Chondrocyte (in vitro differentiated cells): ENCODE results near the gene PSMB8. TPM values are rescaled to one million over a fixed set of nuclear protein-coding genes. Genes with fewer than 3 reads are reported as not detected.

Source experiments
- DNase-seq: peaks from one replicate; pipeline ENCODE4 v3.0.0; 2021; ENCODE audit warnings: mixed read lengths, low spot score
- H3K27ac Mint-ChIP-seq: one replicate; pipeline ENCODE4 v1.8.0; 2021; ENCODE audit warnings: mild to moderate bottlenecking, moderate library complexity, mixed read lengths; ENCODE audit not compliant: unreplicated experiment
- H3K27me3 Mint-ChIP-seq: 2 replicates; pipeline ENCODE4 v1.8.0; 2021; ENCODE audit warnings: low read depth, mixed read lengths
- H3K36me3 Mint-ChIP-seq: 2 replicates; pipeline ENCODE4 v1.8.0; 2021; ENCODE audit warnings: low read depth, mixed read lengths
- H3K4me1 Mint-ChIP-seq: 2 replicates; pipeline ENCODE4 v1.8.0; 2021; ENCODE audit warnings: low read depth, mild to moderate bottlenecking, mixed read lengths
- H3K4me3 Mint-ChIP-seq: one replicate; pipeline ENCODE4 v1.8.0; 2021; ENCODE audit warnings: mild to moderate bottlenecking, moderate library complexity, mixed read lengths; ENCODE audit not compliant: unreplicated experiment
- H3K9me3 Mint-ChIP-seq: 2 replicates; pipeline ENCODE4 v1.8.0; 2021; ENCODE audit warnings: low read depth, mixed read lengths
- CTCF ChIP-seq: fragments of 200-600 bp; sonication (generic); IDR thresholded peaks from 2 replicates; pipeline ENCODE4 v1.5.0; 2021; ENCODE audit warnings: antibody characterized with exemption, mild to moderate bottlenecking, moderate library complexity
- total RNA-seq: library from RNA; stranded (reverse); gene quantifications from 3 replicates; pipeline ENCODE4 v1.2.1, GENCODE V29; 2021

PSMB8 gene
- total RNA-seq, 1 donor from 2014 or later: 14.6 TPM

- no peaks in the 10 kb centered on the region for H3K9me3 Mint-ChIP-seq
- peaks cover 7% of the 10 kb centered on the region for H3K36me3 Mint-ChIP-seq
- H3K27me3 Mint-ChIP-seq: no peaks in the 10 kb centered on the region
- no peak for DNase-seq
- no peak overlapping the region for H3K27ac Mint-ChIP-seq
- H3K4me3 Mint-ChIP-seq: no peak overlapping the region
- peaks cover 8% of the 10 kb centered on the region for H3K4me1 Mint-ChIP-seq
- TF ChIP-seq CTCF: no peak
These were observed 8.5 kb downstream of the PSMB8 start for GRCh38 chr6:32835167-32835893.

- no peak for DNase-seq
- TF ChIP-seq CTCF: no peak
- Mint-ChIP-seq H3K27me3 (no peaks in the 10 kb centered on the region), H3K4me3 (no peak overlapping the region), H3K36me3 (peaks cover 12% of the 10 kb centered on the region), H3K9me3 (no peaks in the 10 kb centered on the region), H3K27ac (no peak overlapping the region), H3K4me1 (peaks cover 8% of the 10 kb centered on the region)
These were observed 10.2 kb downstream of the PSMB8 start for GRCh38 chr6:32833664-32834063.

DNA sequence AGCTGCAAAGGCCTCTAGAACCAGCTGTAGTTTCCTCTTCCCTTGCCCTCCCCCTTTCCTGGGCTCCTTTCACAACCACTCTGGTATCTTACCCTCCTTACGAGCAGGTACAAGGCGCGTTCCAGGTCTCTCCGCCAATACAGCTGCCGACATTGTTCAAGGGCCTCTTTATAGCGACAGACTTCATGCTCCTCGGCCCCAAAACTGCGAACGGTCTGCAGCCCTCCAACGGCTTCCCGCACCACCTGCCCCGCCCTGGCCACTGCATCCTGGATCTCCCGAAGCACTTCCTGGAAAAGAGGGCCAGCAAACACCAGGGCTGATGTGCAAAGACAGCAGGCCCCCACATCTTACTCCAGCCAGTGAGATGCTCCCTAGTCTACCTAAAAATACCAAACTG is 11.3 kb downstream of the PSMB8 start:
- peaks cover 13% of the 10 kb centered on the region for H3K36me3 Mint-ChIP-seq
- H3K9me3 Mint-ChIP-seq: no peaks in the 10 kb centered on the region
- H3K27me3 Mint-ChIP-seq: no peaks in the 10 kb centered on the region
- H3K4me1 Mint-ChIP-seq: peaks cover 5% of the 10 kb centered on the region
- TF ChIP-seq CTCF: no peak
- H3K27ac Mint-ChIP-seq: no peak overlapping the region
- H3K4me3 Mint-ChIP-seq: no peak overlapping the region
- no peak for DNase-seq

DNA sequence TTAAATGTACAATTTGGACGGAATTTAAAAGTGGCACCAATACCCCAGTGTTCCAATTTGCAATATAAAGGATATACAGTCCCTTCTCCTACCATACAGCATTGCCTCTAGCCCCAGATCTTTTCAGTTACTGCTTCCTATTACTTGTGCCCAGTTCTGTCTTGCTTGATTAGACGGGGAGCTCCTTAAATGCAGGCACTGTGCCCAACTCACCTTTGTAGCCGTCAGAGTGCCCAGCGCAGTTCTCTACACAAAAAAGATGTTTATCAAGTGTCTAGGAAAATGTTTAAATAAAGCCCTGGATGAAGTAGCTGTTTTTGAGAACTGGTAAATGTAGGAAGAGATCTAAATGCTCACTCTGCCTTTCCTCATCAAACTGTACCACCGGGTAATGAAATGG is 12.9 kb downstream of the PSMB8 start:
- TF ChIP-seq CTCF: no peak
- no peak overlapping the region for H3K4me3 Mint-ChIP-seq
- H3K27ac Mint-ChIP-seq: no peak overlapping the region
- H3K4me1 Mint-ChIP-seq: no peaks in the 10 kb centered on the region
- no peaks in the 10 kb centered on the region for H3K27me3 Mint-ChIP-seq
- H3K36me3 Mint-ChIP-seq: peaks cover 11% of the 10 kb centered on the region
- DNase-seq: no peak
- H3K9me3 Mint-ChIP-seq: no peaks in the 10 kb centered on the region

GRCh38 chr6:32830017-32830416 is 13.8 kb downstream of the PSMB8 start:
- Mint-ChIP-seq H3K36me3 (peaks cover 7% of the 10 kb centered on the region), H3K4me1 (no peaks in the 10 kb centered on the region)
- DNase-seq: no peak

More at GRCh38 chr6:32830017-32830416, 13.8 kb downstream of the PSMB8 start:
- no peak for TF ChIP-seq CTCF
- no peak overlapping the region for H3K4me3 Mint-ChIP-seq
- no peak overlapping the region for H3K27ac Mint-ChIP-seq
- no peaks in the 10 kb centered on the region for H3K27me3 Mint-ChIP-seq
- no peaks in the 10 kb centered on the region for H3K9me3 Mint-ChIP-seq
